ENCODE data around the gene GDPD5.

DNA sequence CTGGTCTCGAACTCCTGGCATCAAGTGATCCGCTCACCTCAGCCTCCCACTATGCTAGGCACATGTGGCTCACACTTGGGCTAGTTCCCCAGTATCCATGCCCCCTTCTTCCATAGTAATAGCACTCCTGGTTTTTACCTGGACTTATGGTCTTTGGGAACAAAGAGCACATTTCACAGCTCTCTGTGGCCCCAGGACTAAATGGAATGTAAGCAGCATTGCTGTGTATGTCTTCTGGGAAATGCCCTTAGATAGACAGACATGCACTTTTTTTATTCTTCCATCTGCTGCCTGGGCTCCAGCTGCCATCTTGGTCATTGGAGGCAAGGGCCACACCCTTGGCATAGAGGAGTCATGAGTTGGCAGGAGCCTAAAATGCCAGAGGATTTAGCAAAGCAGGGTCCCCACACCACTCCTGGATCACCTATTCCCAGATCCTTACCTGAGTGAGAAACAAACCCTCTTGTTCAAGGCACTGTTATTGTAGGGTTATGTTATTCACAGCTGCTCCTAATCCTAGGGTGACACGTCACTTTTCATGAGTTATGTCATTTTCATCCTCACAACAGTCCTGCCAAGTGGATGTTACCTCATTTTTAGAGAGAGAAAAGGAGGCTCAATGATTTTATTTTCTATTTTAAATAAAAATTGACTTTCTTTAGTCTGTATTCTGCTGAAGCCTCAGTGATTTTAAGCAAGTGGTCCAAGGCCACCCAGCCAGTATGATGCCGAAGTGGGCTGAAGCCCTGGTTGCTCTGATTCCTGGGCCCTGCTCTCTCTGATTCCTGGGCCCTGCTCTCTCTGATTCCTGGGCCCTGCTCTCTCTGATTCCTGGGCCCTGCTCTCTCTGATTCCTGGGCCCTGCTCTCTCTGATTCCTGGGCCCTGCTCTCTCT, 15.7 kb upstream of the GDPD5 start:
- no peak for TF ChIP-seq POLR2A (IDR thresholded peaks at IDR 0.05)
- TF ChIP-seq, protein P1, sequence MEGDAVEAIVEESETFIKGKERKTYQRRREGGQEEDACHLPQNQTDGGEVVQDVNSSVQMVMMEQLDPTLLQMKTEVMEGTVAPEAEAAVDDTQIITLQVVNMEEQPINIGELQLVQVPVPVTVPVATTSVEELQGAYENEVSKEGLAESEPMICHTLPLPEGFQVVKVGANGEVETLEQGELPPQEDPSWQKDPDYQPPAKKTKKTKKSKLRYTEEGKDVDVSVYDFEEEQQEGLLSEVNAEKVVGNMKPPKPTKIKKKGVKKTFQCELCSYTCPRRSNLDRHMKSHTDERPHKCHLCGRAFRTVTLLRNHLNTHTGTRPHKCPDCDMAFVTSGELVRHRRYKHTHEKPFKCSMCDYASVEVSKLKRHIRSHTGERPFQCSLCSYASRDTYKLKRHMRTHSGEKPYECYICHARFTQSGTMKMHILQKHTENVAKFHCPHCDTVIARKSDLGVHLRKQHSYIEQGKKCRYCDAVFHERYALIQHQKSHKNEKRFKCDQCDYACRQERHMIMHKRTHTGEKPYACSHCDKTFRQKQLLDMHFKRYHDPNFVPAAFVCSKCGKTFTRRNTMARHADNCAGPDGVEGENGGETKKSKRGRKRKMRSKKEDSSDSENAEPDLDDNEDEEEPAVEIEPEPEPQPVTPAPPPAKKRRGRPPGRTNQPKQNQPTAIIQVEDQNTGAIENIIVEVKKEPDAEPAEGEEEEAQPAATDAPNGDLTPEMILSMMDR (IDR thresholded peaks at IDR 0.05): no peak
